ENCODE measurements around the gene LUM.

Gene LUM

GRCh38 chr12:91138337-91138920 is 27.1 kb upstream of the LUM start:
- Histone ChIP-seq H3K4me2 (ENCODE audit: low read length) (no peak overlapping the region), H2AFZ (no peak overlapping the region), H3K79me2 (no peaks in the 10 kb centered on the region), H3K36me3 (ENCODE audit: control insufficient read depth, insufficient read depth, low read length) (no peaks in the 10 kb centered on the region), H3K27me3 (ENCODE audit: control insufficient read depth, insufficient read depth, low read length) (no peaks in the 10 kb centered on the region), H3K9me3 (ENCODE audit: control insufficient read depth, low read length) (no peaks in the 10 kb centered on the region), H3K4me1 (no peaks in the 10 kb centered on the region), H3K27ac (no peak overlapping the region), H3K9ac (no peak overlapping the region), H3K4me3 (ENCODE audit: low read depth, low read length) (no peak overlapping the region)
- no peak for TF ChIP-seq CTCF (IDR thresholded peaks at IDR 0.05)

GRCh38 chr12:91133871-91134270 is 22.6 kb upstream of the LUM start:
- Histone ChIP-seq H3K9ac (no peak overlapping the region), H3K79me2 (no peaks in the 10 kb centered on the region), H3K4me2 (ENCODE audit: low read length) (no peak overlapping the region), H3K27ac (no peak overlapping the region), H3K9me3 (ENCODE audit: control insufficient read depth, low read length) (no peaks in the 10 kb centered on the region), H3K4me1 (no peaks in the 10 kb centered on the region), H2AFZ (no peak overlapping the region), H3K36me3 (ENCODE audit: control insufficient read depth, insufficient read depth, low read length) (no peaks in the 10 kb centered on the region), H3K27me3 (ENCODE audit: control insufficient read depth, insufficient read depth, low read length) (no peaks in the 10 kb centered on the region), H3K4me3 (ENCODE audit: low read depth, low read length) (no peak overlapping the region)
- TF ChIP-seq CTCF (IDR thresholded peaks at IDR 0.05), result no peak

- no peaks in the 10 kb centered on the region for H3K27me3 ChIP-seq (ENCODE audit: control insufficient read depth, insufficient read depth, low read length)
- no peak overlapping the region for H2AFZ ChIP-seq
- no peak for TF ChIP-seq CTCF (IDR thresholded peaks at IDR 0.05)
- no peak overlapping the region for H3K4me2 ChIP-seq (ENCODE audit: low read length)
- H3K4me1 ChIP-seq, result no peaks in the 10 kb centered on the region
- H3K27ac ChIP-seq, result no peak overlapping the region
- no peak overlapping the region for H3K4me3 ChIP-seq (ENCODE audit: low read depth, low read length)
- no peak overlapping the region for H3K9ac ChIP-seq
- no peaks in the 10 kb centered on the region for H3K9me3 ChIP-seq (ENCODE audit: control insufficient read depth, low read length)
- no peaks in the 10 kb centered on the region for H3K36me3 ChIP-seq (ENCODE audit: control insufficient read depth, insufficient read depth, low read length)
- H3K79me2 ChIP-seq, result no peaks in the 10 kb centered on the region
Observed at GRCh38 chr12:91129662-91130362, 18.5 kb upstream of the LUM start.

GRCh38 chr12:91127751-91128150 is 16.5 kb upstream of the LUM start:
- H3K27ac ChIP-seq, result no peak overlapping the region
- no peak for TF ChIP-seq CTCF (IDR thresholded peaks at IDR 0.05)
- H2AFZ ChIP-seq, result no peak overlapping the region
- no peak overlapping the region for H3K4me3 ChIP-seq (ENCODE audit: low read depth, low read length)
- no peaks in the 10 kb centered on the region for H3K79me2 ChIP-seq
- H3K36me3 ChIP-seq (ENCODE audit: control insufficient read depth, insufficient read depth, low read length), result no peaks in the 10 kb centered on the region
- no peaks in the 10 kb centered on the region for H3K9me3 ChIP-seq (ENCODE audit: control insufficient read depth, low read length)
- H3K9ac ChIP-seq, result no peak overlapping the region
- H3K4me1 ChIP-seq, result no peaks in the 10 kb centered on the region
- no peak overlapping the region for H3K4me2 ChIP-seq (ENCODE audit: low read length)
- no peaks in the 10 kb centered on the region for H3K27me3 ChIP-seq (ENCODE audit: control insufficient read depth, insufficient read depth, low read length)

- no peak overlapping the region for H2AFZ ChIP-seq
- H3K27ac ChIP-seq, result no peak overlapping the region
- no peaks in the 10 kb centered on the region for H3K36me3 ChIP-seq (ENCODE audit: control insufficient read depth, insufficient read depth, low read length)
- TF ChIP-seq CTCF (IDR thresholded peaks at IDR 0.05), result no peak
- no peaks in the 10 kb centered on the region for H3K27me3 ChIP-seq (ENCODE audit: control insufficient read depth, insufficient read depth, low read length)
- no peak overlapping the region for H3K4me2 ChIP-seq (ENCODE audit: low read length)
- H3K4me1 ChIP-seq, result no peaks in the 10 kb centered on the region
- no peak overlapping the region for H3K9ac ChIP-seq
- no peaks in the 10 kb centered on the region for H3K9me3 ChIP-seq (ENCODE audit: control insufficient read depth, low read length)
- no peaks in the 10 kb centered on the region for H3K79me2 ChIP-seq
- H3K4me3 ChIP-seq (ENCODE audit: low read depth, low read length), result no peak overlapping the region
Observed at GRCh38 chr12:91127306-91127705, 16.0 kb upstream of the LUM start.
